ENCODE data around the gene UBE2D3.

Gene UBE2D3

DNA sequence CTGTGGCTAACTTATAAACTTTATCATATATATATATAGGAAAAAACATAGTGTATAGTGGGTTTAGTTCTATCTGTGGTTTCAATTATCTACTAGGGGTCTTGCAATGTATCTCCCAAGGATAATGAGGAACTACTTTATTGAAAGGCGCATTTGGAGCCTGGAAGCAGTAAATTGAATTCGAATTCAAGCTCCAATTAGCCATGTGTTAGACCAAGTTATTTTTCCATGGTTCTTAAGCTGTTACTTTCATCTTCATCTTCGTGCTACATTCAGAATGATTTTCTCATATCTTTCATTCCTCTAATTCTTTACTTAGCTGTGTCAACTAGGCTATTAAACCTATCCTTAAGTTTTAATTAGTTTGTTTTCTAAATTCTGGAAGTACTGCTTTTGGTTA is 39.4 kb downstream of the UBE2D3 start:
- no peak for DNase-seq

DNA sequence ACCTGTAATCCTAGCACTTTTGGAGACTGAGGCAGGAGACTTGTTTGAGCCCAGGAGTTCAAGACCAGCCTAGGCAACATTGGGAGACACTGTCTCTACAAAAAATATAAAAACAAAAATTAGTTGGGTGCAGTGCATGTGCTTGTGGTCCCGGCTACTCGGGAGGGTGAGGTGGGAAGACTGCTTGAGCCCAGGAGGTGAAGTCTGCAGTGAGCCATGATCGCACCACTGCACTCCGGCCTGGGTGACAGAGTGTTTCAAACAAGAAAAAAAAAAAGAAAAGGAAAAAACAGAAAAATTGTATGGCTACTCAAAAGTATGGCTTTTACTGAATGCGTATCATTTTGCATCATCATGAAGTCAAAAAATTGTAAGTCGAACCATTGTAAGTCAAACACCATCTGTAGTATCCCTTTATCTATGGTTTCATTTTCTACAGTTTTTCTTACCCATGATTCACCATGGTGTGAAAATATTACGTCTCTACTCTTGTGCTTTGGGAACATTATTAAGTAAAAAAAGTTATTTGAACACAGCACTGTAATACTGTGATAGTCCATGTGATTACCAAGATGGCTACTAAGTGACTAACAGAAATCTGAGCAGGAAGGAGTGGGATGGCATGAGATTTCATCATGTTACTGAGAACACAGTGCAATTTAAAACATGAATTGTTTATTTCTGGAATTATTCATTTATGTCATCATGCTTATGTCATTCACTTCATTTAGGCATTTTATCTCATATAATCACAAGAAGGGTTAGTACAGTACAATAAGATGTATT is 40.1 kb downstream of the UBE2D3 start:
- DNase-seq: no peak

GRCh38 chr4:102786279-102786678 is 41.1 kb downstream of the UBE2D3 start:
- DNase-seq: no peak

GRCh38 chr4:102783006-102783405 is 44.3 kb downstream of the UBE2D3 start:
- no peak for DNase-seq

DNA sequence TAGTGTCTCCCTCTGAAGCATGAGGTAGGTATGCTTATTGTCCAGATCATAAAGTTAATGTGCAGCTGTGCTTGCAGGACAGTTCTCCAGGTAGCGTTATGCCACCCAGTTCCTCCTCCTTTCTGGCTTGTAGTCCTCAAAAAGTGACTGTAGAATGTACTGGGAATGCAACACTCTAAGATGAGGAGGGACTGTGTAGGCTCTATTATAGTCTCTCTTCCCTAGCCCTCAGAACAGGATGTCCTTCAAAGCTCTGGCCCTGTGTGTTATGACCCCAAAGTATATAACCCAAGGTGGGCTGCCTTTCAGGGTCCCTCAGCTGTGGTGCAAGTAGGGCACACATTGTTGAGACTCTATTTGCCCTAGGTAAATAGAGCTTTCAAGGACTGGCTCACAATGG is 45.8 kb downstream of the UBE2D3 start:
- DNase-seq: peak in 1 of 3 experiments; percentile 32

GRCh38 chr4:102780476-102781144 is 46.7 kb downstream of the UBE2D3 start:
- DNase-seq: peak in 1 of 3 experiments; percentile 18

DNA sequence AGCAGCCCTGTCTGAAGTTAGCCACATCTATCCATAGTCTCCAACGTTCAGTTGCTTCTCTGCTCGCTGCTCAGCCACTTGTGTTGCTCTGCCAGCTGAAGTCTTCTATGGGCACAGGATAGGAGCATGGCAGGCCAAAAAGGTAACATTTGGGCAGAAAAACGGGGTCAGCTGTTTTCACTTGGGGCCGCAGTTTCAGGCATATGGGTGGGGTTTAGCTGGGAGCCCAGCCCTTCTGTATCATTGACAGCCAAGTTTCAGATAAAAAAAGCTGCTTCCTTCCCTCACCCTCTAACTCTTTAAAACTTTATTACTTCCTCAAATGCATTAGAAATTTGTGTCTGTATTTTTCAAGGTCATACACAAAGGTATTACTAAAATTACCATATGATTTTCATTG is 48.1 kb downstream of the UBE2D3 start:
- no peak for DNase-seq

GRCh38 chr4:102778720-102779119 is 48.6 kb downstream of the UBE2D3 start:
- DNase-seq: no peak

GRCh38 chr4:102775805-102776204 is 51.5 kb downstream of the UBE2D3 start:
- no peak for DNase-seq

DNA sequence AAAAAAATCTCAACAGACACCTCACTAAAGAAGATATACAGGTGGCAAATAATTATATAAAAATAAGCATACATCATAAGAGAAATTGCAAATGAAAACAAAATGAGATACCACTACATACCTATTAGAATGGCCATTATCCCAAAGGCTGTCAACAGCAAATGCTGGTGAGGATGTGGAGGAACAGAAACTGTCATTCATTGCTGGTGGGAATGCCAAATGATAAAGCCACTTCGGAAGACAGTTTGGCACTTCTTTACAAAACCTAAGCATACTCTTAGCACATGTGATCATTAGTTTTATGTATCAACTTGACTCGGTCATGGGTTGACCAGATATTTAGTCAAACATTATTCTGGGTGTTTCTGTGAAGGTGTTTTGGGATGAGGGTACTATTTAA is 53.1 kb downstream of the UBE2D3 start:
- DNase-seq: no peak

DNA sequence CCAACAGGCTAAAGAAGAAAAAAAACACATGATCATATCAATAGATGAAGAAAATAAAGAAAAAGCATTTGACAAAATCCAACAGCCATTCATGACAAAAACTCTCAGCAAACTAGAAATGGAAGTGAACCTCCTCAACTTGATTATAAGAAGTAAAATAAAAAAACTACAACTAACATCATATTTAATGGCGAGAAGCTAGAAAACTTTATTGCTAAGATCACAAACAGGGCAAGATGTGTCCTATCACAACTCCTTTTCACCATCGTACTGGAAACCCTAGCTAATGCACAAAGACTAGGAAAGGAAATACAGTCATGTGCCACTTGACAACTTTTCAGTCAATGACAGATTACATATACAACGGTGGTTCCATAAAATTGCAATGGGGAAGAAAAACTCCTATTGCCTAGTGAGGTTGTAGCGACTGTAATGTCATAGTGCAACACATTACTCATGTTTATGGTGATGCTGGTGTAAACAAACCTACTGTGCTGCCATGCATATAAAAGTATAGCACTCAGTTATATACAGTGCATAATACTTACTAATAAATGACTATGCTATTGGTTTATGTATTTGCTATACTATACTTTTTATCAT is 54.5 kb downstream of the UBE2D3 start:
- DNase-seq: no peak

GRCh38 chr4:102764901-102765300 is 62.5 kb downstream of the UBE2D3 start:
- no peak for DNase-seq

GRCh38 chr4:102761906-102762305 is 65.4 kb downstream of the UBE2D3 start:
- no peak for DNase-seq

DNA sequence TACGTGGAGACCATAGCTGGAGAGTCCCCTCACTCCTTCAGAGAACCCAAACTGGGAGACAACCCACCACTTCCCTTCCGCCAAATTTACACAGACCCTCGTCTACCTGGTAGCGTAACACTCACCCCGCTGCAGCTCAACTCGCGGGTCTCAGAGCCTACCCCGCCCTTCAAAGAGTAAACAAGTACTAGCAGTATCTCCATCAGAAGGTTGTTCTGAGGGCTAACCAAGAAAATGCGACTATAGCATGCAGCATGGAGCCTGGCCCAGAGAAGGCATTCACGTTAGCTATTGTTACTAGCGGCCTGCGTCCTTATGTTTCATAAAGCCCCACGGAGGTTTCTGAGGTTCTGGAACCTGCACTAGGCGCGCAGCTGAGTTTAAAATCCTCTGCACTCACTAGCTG is 66.1 kb downstream of the UBE2D3 start:
- DNase-seq: peak in 1 of 3 experiments; percentile 25

DNA sequence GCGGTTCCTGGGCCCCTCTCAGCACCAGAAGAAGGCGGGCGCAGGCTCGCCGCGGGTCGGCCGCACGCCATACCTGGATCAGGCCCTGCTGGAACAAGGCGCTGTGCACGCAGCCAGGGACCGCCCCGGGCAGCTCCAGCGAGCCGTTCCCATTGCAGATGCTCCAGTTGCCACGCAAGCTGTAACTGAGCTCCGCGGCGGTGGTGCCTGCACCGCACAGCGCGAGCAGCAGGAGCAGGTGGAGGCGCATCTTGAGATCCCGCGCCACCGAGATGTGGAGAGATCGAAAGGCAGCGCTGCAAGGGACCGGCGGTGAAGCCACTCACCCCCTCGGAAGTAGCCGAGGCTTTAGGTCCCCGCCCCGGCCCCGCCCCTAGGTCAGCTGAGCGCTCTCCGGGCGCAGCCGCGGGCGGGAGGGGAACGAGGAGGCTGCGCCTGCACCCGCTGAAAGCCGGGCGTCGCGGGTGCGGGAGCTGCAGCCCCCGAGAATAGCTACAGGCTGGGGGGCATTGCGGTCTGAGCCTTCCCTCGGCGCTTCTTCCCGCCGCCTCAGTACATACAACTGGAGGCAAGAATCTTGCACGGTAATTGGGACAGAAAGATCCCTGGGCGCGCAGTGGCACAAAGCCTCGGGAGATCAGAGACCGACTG is 66.6 kb downstream of the UBE2D3 start, which contains the start of gene MANBA:
Gene MANBA (minus strand): TSS at position 324 of the 651 bp plus-strand sequence. CDS start 74 bp downstream, at position 250.
- DNase-seq: peak; percentile 77 to 91 (median 88)

GRCh38 chr4:102759831-102760644 is 67.3 kb downstream of the UBE2D3 start:
- peak in 2 of 3 experiments; percentile 16 to 72 for DNase-seq

DNA sequence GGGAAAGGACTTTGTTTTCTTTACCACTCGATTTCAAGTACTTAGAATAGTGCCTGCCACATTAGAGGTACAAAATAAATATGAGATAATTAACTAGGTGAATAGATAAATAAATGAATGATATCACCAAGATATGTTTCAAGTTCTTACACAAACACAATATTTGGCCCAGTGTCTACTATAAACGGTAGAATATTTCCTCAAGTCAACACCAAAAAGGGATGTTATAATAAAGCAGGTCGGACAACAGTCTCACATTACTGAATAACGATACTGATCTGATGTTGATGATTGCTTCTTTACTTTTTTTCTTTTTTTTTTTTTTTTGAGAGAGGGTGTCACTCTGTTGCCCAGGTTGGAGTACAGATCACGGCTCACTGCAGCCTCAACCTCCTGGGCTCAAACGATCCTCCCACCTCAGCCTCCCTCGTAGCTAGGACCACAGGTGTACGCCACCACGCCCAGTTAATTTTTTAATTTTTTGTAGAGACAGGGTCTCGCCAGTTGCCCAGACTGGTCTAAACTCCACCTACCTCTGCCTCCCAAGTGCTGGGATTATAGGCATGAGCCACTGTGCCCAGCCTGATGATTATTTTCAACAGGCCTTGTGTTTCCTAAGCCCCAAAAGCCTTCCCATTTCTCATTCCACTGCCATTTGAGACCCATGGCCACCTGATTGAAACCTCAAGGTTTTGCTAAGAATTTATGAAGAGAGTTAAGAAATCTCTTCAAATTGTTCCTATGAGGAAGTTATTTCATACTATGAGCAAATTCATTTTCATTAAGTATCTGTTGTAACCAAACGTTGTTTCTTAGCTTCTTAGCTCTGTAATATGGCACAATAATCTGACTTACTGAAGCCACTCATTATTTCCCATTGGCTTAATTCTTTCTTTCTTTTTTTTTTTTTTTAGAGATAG is 68.8 kb downstream of the UBE2D3 start:
- peak in 2 of 3 experiments; percentile 11 to 60 for DNase-seq

DNA sequence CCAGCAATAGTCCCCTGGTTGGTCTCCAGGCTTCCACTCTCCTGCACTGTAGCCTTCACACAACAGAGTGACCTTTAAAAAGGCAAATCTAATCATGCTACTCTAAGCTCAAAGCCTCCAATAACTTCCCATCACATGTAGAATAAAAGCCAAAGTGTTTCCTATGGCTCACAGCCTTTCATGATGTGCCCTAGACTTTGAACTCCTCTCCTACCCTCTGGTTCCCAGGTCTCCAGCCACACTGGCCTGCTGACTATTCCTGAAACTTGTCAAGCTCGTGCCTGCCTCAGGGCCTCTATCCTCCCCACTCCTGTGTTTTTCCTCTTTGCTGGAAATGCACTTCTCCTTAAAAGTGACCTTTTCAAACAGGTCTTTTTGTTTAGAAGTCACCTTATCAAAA is 69.7 kb downstream of the UBE2D3 start:
- peak in 1 of 3 experiments; percentile 5 for DNase-seq

DNA sequence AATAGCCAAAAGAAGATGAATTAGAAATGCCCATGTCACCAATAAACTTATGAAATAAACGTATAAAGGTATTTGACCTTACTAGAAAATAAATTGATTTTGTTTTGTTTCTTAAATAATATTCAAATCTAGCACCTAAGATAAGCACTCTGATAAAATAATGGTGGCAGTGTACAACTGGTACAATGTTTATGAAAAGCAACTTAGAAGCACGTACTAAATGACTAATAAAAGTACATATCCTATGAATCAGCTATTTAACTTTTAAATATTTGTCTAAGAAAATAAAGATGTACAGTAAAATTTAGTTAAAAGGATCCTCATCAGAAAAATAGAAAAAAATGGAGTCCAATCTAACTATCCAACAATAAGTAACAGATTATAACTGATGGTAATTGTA is 73.3 kb downstream of the UBE2D3 start:
- no peak for DNase-seq

GRCh38 chr4:102751941-102752340 is 75.4 kb downstream of the UBE2D3 start:
- DNase-seq: no peak

Measured in NCI-H1417 (cell line).